C1 segment of cervical spinal cord (tissue), 14 donors: Measurements from ENCODE around the gene MIER1.
"Not testable (repeated sequence)": the region's sequence is repeated elsewhere in the genome, so short reads cannot be mapped to it uniquely, and the experiment has no call there.

Experiments
- DNase-seq, 14 donors: peaks; one replicate each; lab custom pipeline; 2025; lab: John Stamatoyannopoulos, UW

MIER1 gene

DNA sequence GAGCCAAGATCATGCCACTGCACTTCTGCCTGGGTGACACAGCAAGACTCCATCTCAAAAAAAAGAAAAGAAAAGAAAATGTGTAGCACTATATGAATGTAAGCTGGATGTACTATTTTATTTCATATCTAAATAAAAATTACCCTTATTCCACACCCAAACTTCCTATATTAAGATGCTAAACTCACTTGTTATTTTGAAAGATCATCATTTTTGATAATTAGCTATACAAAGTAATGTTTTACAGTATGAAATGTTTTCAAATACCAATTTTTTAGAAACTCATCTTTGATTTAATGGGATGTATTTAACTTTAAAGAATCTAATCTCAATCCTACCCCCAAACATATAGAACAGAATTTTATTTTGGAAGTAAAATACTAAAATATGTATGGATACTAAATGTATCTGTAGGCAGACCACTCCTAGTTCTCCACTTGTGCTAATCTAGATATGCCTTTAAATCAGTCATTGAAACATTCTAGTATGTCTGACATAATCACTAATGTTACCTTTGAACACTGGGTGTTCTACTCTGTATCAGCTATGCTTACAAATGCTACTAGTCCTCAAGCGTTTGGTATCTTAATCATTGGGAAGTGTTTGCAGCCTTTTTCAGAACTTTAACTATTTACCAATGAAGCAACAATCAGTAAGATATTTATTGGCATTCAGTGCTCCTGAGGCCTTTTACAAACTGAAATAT lies 12.9 kb downstream of the MIER1 start:
- DNase-seq = no peak

DNA sequence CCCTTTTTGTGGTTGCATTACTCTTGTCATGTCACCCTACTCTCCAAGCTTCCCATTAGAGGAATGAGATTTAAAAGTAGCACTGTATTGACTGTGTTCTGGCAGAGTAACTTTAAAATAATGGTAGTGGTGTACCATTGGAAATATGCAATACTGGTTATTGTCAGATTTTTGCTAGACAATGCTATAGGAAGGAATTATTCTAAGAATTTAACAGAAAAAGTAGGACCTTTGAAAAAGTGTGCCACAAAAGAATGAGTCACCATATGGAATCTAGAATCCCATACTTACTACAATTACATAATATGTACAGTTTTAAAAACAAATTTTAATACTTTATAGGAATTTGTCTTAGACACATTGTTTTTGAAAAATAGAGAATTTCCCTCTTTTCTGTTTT lies 13.8 kb downstream of the MIER1 start:
- DNase-seq = no peak

DNA sequence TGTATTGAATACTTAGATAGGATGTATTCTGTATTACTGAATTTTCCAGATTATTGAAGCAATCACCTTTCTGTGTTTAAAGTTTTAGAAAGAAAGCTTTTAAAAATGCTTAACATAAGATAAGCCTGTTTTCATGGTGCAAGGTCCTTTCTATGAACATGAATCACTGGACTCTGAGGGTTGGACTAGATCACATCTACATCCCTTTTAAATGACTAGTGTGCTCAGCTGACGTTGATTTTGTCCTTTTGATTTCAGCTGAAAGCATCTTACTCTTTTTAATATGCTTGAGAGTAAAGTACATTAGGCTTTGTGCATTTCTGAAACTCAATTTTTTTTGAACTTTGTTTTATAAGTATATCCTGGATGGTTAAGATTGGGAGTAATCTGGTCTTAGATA lies 16.2 kb downstream of the MIER1 start:
- no peak for DNase-seq

DNA sequence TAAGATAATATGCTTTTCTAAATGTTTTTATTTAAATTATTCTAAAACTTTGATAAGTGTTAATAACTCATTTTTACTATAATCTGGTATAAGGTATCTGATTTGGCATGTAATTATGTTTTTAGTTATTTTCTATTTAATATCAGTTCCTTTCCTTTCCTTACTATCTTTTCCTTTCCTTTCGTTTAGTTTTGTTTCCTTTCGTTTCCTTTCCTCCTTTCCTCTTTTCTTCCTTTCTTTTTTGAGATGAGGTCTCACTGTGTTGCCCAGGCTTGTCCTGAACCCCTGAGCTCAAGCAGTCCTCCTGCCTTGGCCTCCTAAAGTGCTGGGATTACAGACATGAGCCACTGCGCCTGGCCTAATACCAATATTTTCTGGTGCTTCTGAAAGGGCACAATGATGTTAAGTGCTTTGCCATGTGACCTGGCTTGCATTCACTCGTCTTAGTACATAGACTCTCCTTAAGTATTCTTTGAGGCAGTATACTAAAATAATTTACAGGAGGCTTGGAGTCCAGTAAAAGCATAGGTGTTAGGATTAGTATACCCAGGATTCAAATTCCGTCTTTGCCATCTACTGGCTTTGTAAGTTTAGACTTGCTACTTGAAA lies 18.7 kb downstream of the MIER1 start:
- DNase-seq = no peak

DNA sequence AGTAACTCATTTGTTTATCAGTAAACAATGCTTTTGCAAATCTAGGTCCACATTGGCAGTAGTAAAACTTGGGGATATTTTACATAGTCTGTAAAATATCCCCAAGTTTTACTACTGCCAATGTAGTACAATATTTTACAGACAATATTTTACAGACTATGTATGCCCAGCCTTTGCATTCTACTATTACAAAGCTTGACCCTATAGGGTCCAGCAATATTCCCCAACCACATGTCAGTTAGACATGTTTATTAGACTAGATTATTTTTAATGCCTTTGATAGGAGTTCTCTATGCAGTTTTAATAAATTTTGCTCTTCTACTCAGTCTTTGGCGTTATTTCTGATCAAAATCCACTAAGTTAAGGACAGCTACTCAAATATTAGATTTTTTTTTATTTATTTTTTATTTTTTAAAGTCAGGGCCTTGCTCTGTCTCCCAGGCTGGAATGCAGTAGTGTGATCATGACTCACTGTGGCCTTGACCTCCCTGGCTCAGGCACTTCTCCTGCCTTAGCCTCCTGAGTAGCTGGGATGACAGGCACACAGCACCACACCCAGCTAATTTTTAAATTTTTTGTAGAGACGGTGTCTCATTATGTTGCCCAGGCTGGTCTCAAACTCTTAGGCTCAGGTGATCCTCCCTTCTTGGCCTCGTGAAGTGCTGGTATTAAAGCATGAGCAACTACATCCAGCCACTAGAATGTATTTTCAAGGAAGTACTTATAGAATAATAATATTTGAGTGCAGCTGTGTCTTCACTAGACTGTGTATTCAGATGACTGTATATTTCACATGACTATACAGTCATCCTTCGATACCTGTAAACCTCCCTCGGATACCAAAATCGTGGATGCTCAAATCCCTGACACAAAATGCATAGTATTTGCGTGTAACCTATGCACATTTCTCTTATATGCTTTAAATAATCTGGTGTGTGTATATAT lies 19.8 kb downstream of the MIER1 start:
- DNase-seq = no peak

DNA sequence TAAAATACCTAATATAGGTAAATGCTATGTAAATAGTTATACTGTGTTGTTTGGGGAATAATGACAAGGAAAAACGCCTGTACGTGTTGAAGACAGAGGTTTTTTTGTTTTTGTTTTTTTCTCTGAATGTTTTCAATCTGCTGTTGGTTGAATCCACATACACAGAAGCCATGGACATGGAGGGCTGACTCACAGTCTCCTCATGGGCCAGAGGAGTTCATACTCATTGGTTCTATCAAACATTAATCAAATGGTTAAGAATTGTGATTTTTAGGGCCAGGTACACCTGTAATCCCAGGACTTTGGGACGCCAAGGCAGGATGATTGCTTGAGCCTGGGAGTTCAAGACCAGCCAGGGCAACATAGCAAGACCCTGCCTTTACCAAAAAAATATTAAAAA lies 20.5 kb downstream of the MIER1 start:
- DNase-seq = no peak

DNA sequence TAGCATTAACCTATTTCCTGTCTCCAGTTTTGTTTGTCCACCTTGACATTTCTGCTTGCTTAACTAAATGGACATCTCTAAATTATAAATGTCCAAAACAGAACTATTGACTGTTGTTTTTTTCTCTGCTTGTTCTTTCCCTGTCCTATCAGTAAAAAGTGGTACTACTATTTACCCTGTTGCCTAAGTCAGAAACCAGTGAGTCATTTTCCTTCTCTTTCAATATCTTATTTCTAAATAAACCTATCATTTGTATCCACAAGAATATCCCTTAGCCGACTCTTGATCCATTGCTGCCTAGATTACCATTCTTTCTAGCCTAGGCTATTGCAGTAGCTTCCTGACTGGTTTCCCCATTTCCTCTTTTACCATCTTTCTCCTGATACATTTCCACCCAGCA lies 22.5 kb downstream of the MIER1 start:
- no peak for DNase-seq

DNA sequence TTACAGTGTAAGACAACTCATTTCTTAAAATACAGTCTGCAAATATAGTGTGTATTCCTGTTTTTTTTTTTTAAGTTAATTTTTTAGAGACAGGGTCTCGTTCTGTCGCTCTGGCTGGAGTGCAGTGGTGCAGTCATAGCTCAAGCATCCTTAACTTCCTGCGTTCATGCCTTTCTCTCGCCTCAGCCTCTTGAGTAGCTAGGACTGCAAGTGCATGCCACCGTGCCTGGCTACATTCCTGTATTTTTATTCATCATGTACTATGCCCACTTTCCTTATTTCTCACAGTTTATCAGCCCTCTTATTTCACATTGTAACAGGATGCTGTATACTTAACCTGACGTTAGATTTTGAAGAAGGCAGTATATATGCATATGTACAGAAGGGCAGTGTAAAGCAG lies 26.7 kb downstream of the MIER1 start:
- no peak for DNase-seq

DNA sequence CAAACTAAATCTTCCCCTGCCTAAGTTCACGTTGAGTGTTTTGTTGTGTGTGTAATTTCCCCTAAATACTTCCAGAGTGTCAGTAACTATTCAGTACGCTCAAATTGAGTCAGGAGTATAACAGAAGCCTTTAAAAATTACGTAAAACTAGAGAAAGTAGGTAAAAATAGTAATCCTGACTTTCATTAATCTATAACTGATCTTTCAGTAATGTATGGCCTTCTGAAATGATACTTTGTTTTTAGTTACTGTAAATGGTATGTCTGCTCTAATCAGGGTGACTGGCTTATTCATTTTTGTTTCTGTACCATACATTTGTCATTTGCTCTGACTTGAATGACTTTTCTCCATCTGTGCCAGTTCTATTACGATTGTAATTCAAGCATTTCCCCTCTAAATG lies 29.4 kb downstream of the MIER1 start:
- DNase-seq = no peak

DNA sequence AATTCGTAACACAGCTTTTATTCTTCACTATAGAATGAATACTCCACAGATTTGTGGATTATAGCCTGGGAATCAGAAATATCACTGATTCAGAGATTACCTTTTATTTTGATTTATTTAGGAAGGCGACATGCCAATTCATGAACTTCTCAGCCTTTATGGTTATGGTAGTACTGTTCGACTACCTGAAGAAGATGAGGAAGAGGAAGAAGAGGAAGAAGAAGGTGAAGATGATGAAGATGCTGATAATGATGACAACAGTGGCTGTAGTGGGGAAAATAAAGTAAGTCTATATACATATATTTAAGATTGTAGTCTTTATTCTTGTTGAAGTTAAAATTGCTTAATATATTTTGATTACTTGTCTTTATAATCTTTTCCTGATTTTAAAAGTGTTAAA lies 33.1 kb downstream of the MIER1 start:
- no peak for DNase-seq

DNA sequence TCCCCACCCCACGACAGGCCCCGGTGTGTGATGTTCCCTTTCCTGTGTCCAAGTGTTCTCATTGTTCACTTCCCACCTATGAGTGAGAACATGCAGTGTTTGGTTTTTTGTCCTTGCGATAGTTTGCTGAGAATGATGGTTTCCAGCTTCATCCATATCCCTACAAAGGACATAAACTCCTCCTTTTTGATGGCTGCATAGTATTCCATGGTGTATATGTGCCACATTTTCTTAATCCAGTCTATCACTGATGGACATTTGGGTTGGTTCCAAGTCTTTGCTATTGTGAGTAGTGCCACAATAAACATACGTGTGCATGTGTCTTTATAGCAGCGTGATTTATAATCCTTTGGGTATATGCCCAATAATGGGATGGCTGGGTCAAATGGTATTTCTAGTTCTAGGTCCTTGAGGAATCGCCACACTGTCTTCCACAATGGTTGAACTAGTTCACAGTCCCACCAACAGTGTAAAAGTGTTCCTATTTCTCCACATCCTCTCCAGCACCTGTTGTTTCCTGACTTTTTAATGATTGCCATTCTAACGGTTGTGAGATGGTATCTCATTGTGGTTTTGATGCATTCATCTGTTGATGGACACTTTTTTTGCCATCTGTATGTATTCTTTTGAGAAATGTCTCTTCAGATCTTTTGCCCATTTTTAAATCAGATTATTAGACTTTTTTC lies 41.5 kb downstream of the MIER1 start:
- DNase-seq = not testable (repeated sequence)

DNA sequence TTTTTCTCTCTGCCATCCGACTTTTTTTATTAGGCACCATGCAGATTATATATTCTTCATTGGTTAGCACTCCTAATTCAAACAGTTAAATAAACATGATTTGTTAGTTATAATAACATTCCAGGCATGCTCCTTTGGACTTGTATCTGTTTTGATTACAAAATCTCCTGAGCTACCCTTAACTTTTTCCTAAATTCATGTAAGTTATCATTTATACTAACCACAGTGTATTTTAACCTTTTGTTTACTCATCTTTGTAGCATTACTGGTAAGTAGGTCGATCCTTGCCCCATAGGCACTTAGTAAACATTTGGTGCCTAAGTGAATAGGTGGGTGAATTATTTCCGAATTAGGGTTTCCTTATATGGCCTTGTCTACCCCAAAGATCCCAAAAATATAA lies 43.8 kb downstream of the MIER1 start:
- DNase-seq = no peak

DNA sequence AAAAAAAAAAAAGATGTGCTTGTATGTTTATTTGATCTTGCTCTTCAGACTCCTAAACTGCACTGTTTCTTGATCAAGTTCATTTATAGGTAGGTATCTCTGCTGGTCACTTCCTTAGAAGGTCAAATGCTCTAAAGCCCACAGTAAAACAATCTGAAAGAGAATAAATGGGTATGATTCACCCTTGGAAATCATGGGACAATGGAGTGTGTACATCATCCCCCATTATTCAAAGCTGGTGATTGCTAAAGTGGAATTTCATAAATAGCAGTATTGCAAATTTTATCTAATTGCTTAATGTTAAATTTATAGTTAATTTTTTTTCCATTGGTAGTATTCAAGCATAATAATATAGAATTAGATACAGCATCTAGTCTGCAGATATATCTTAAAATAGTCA lies 53.4 kb downstream of the MIER1 start:
- DNase-seq = no peak

DNA sequence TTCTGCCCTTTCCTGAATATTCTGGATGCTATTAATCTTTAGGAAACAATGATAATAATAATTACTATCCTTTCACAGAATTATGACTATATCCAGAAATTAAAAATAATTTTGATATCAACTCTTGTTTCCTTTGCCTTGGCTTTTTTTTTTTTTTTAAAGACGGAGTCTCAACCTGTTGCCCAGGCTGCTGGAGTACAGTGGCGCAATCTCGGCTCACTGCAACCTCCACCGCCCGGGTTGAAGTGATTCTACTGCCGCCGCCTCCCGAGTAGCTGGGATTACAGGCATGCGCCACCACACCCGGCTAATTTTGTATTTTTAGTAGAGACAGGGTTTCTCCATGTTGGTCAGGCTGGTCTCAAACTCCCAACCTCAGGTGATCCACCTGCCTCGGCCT lies 54.8 kb downstream of the MIER1 start:
- not testable (repeated sequence) for DNase-seq

DNA sequence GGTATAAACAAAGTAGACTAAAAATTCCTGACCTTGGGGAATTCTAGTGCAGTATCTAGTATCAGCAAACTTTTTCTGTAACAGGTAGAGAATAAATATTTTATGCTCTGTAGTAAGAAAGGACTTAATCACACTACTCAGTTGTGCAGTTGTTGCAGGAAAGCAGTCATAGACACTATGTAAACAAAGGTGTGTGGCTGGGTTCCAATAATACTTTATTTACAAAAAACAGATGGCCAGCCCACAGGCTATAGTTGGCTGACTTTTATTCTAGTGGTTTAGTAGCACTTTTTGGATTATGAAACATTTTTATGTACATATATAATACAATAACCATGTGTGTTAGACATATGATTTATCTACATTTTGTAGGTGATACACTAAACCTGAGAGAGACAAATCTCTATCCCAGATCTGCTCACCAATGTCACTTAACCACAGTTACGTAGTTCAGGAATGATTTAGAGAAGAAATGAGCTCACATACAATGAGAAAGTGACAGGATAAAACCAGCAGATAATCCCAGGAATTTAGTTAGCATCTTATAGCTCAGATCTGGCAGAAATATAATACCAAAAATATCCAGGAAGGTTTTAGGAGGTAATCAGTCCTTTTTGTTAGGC lies 56.1 kb downstream of the MIER1 start:
- no peak for DNase-seq

DNA sequence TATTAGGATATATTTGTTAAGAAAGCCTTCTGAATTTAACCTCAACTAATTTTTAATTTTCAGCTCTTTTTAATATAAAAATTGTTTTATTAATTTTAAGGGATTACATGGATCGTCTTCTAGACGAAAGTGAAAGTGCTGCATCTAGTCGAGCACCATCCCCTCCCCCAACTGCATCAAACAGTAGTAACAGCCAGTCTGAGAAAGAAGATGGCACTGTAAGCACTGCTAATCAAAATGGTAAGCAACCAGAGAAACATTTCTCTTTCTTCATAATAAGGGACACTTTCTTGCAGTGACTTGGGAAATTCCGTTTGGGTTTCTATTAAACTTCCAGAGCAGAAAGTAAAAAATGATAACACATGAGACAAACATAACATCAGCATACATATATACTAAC lies 56.9 kb downstream of the MIER1 start:
- DNase-seq = peak in 6 of 14 donors; percentile 3 to 24 (median 13)

DNA sequence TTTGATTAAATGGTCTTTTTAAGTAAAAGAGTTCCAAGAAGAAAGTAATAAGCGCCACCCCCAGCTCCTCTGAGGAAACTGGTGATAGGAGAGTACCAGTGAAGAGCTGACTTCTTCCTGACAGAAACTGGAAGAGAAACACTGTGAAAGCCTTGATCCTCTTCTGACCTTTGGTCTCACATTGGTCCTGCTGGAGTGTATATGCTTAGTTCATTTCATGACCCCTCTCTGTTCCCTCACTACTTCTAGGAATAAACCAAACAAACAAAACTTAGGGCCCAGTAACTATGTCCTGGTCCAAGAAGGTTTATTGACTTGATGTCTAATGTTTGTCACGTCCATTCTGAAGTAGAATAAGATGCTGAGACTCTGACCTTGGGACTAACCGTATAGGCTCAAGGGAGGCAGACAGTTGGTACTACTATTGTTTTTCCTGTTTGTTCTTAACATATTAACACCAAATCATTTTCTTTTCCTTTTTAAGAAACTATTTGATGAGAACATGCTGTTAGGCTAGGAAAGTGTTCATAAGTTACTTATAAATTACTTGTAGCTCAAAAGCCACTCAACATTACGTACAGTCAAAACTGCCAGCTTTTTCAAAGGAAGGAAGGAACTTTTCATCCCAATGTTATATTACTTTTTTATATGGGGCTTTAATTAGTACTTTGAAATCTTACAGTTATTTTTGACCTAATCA lies 57.9 kb downstream of the MIER1 start:
- no peak for DNase-seq

DNA sequence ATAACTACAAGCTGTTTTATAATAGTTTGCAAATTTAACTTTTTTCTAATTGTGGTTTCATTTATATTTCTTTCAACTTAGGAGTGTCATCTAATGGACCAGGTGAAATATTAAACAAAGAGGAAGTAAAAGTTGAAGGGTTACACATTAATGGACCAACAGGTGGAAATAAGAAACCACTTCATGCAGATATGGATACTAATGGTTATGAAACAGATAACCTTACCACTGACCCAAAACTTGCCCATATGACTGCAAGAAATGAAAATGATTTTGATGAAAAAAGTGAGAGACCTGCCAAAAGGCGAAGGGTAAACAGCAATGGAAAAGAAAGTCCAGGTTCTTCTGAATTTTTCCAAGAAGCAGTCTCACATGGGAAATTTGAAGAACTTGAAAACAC lies 59.7 kb downstream of the MIER1 start:
- DNase-seq = no peak

DNA sequence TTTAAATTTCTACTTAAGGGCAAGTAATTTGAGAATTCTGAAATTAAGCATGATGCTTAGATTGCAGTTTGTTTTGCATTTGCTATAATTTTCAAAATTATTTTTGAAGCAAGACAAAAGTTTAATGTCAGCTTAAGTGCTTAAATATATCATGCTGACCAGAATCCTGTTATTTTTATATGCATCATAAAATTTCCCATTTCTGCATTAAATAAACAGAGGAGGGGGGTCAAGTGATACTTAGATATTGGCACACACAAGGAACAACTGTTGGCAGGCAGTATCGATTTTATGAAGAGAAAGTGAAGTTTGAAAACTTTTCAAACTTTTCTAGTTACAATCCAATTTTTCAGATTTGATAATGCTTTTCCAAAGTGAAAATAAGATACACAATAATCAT lies 61.0 kb downstream of the MIER1 start:
- DNase-seq = no peak

DNA sequence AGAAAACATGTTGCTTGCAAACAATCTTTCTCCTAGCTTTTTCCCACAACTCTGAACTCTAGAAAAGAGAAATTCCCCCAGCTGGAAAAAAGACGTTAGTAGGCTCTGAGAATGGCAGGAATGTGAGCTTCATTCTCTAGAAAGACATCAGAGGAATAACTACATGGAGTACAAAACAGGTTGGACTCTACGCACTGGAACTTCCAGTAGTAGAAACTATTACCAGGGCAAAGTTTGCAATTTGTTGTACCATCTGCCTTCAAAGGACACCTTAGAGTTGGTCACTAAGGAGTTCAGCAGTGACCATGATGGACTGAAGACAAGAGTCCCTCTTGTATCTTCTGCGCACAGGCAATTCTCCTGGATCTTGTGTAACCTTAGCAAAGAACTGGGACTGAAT lies 68.3 kb downstream of the MIER1 start:
- no peak for DNase-seq
